SW 1271 (cell line): Measurements from ENCODE around the gene MRPS10.
A peak's percentile ranks its signal among the peaks of the same experiment; 100 is the strongest.
"Not testable (repeated sequence)": the region's sequence is repeated elsewhere in the genome, so short reads cannot be mapped to it uniquely, and the experiment has no call there.

ENCODE experiments used
- DNase-seq, 2 experiments: peaks; one replicate each; lab custom pipeline; 2025; lab: John Stamatoyannopoulos, UW

The MRPS10 gene

DNA sequence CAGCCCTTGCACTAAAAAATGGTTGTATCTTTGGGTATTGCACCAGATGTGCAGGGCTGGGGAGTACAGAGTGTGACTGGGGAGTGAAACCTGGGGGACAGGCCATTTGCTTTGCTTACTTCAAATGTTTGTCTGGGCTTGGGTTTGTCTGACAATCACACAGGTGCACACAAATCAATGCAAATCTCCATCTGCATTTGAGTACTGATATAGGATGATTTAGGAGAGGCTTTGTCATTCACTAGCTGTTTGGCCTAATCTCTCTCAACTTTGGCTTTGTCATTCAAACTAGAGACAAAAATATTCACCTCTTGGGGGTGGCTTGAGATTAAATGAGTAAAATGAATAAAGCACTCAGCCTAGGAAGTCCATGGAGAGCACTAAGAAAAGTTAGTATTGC, 40.7 kb downstream of the MRPS10 start:
- no peak for DNase-seq

GRCh38 chr6:42175860-42176259, 41.8 kb downstream of the MRPS10 start:
- DNase-seq = no peak

- DNase-seq = no peak
These were observed 44.6 kb downstream of the MRPS10 start, which contains the start of gene GUCA1A for GRCh38 chr6:42173101-42173500. Gene GUCA1A, plus strand, starts transcription at chr6:42173364. Its CDS starts 250 bp downstream, at chr6:42173614.

DNA sequence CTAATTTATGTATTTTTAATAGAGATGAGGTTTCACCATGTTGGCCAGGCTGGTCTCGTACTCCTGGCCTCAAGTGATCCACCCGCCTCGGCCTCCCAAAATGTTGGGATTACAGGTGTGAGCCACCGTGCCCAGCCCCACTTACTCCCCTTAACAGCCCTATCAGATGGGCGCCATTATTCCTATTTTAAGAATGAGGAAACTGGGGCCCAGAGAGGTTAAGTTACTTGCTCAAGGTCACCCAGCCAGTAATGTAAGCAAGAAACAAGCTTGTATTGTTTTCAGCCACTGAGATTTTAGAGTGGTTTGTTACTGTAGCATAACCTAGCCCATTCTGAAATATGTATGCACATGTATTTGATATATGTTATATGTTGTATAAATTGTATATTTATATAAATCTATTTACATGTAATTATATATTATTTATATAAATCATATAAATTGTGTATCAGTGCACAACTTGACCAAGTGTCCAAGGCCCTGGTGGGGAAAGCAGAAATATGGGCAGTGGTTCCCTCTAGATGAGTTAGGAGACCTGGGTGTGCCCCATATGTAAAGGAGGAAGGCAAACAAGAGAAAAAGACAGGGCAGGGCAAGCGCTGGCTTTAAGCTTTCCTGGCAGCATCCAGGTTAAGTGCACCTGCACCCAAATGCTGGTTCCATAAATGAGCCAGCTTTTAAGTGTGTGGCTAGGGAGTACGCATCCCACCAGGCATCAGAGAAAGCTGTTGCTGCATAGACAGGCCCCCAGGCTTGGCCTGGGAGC, 45.7 kb downstream of the MRPS10 start:
- no peak for DNase-seq

- DNase-seq = not testable (repeated sequence)
These were observed 47.9 kb downstream of the MRPS10 start for GRCh38 chr6:42169780-42170179.

DNA sequence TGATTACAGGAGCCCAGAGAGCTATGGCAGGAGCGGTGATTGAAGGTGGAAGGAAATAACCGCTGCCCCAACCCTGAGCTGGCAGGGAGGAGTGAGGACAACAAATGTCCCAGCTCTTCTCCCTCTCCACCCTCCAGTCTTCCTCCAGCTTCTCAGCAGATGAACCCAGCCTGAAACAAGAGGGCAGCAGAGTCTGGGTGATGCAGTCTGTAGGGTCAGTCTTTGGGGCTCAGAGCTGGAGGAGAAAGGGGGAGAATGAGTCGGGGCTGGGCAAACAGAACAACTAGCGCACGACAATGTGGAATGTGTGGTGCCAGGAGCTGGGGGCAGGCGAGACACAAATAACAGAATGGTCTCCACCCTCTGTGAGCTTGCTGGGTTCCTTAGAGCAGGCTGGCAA, 49.0 kb downstream of the MRPS10 start:
- DNase-seq = no peak

DNA sequence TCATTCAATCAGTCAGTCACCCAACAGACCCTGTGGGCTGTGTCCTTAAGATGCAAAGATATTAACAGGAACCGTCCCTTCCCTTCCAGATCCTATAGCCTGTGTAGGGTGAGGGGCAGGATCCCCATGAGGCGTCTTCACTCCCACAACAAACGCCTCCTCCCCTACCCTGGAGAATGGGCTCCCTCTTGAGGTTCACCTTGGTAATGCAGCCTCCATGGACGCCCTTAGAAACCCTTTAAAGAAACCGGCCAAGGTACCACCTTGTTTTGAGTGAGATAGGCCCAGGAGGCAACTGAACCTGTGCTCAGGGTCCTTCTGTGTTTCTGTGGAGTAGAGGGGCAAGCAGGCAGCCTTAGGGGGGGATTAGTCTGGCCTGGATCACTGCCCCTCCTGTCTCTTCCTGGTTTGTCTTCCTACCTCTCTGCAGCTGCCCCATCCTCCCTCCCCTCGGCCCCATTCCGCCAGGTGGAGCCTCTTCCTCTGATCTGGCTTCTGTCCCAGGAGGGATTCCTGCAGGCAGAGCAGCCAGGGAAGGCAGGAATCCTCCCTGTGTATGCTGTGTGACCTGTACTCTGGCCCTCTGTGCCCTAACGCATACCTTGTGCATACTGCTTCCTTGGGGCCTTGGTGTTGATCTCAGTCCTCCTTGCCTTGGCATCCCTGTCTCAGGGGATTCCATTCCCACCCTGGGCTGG, 51.1 kb downstream of the MRPS10 start:
- peak in 1 of 2 experiments; percentile 49 for DNase-seq

GRCh38 chr6:42165016-42165415, 52.6 kb downstream of the MRPS10 start:
- DNase-seq = no peak

DNA sequence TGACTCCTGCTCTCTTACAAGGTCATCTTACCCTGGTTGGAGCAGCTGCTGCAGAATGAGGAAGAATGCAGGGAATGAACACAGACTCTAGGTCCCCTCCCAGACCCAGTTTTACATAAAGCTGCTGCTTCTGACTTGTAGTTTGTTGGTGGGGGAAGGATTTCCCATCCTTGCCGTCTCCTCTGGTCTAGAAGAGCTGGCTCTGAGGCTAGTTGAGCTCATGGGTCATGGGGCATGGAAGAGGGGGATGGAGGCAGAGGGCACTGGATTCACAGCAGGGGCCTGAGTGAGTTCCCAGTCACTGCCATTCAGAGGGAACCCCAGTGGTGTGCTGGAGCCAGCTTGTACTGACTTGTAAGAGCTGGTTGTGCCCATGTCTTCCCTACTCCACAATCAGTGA, 53.7 kb downstream of the MRPS10 start:
- DNase-seq = no peak

DNA sequence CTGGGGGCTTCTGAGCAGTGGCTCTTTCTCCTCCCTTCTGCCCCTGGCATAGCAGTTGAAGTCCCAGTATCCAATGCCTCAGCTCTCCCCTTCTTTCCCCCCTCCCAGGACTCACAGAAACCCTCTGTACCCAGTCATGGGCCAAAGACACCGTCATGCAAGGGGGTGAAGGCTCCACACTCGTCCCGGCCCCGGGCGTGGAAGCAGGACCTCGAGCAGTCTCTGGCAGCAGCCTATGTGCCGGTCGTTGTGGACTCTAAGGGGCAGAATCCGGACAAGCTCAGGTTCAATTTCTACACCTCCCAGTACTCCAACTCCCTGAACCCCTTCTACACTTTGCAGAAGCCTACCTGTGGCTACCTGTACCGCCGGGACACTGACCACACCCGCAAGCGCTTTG, 54.8 kb downstream of the MRPS10 start:
- no peak for DNase-seq

GRCh38 chr6:42162384-42162783, 55.3 kb downstream of the MRPS10 start:
- no peak for DNase-seq

DNA sequence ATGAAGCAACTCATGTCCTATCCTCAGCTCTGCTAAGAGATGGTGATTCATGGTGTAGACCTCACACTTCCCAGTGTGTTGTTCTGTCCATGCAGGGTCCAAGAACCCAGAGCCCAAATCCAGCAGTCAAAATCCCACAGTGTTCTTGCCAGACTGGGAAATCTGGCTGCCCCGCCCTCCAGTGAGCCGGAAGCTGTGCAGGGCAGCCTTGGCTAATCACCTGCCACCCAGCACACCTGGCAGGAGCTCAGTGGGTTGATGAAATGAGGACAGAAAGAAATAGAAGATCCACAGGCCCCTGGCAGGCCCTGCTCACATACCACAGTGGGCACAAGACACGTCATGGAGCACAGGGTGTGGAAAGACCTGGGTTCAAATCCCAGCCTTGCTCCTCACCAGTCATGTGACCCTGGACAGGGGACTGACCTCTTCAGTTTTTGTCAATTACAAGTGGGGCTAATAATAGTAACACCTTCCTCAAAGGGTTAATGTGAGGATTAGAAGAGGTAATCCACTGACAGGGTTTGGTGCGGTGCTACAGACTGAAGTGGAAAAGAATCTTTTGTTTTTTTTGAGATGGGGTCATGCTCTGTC, 58.1 kb downstream of the MRPS10 start:
- no peak for DNase-seq

DNA sequence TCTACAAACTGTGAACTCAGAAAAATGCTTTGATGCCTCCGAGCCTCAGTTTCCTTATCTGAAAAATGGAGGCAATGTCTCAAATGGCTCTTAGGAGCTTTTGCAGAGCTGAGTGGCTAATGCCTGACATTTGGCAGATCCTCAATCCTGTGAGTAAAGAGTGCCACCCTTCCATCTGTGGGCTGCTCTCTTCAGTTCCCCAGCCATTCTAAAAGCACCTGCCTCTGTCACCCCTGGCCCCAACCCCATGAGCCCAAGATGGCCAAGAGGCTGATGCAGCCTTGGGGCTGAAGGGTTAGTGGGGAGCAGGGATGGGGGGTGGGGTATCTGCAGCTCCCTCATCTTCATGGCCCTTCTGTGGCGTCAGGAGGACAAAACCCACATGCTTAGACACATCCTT, 59.0 kb downstream of the MRPS10 start:
- DNase-seq = no peak

GRCh38 chr6:42158011-42158410, 59.6 kb downstream of the MRPS10 start:
- no peak for DNase-seq
